Nephron progenitor cell (in vitro differentiated cells): ENCODE measurements around the gene ZBED3.

Source experiments
- DNase-seq: peaks from one replicate; pipeline ENCODE4 v3.0.0; 2021
- H3K27ac Mint-ChIP-seq: 2 replicates; pipeline ENCODE4 v1.8.0; 2021; ENCODE audit warnings: mild to moderate bottlenecking, moderate library complexity, mixed read lengths
- H3K27me3 Mint-ChIP-seq: 2 replicates; pipeline ENCODE4 v1.8.0; 2021; ENCODE audit warnings: mild to moderate bottlenecking, low read depth, mixed read lengths; ENCODE audit not compliant: poor library complexity
- H3K36me3 Mint-ChIP-seq: 2 replicates; pipeline ENCODE4 v1.8.0; 2021; ENCODE audit warnings: low read depth, mixed read lengths
- H3K4me1 Mint-ChIP-seq: 2 replicates; pipeline ENCODE4 v1.8.0; 2021; ENCODE audit warnings: mixed read lengths
- H3K4me3 Mint-ChIP-seq: 2 replicates; pipeline ENCODE4 v1.8.0; 2021; ENCODE audit warnings: mild to moderate bottlenecking, moderate library complexity, mixed read lengths
- H3K9me3 Mint-ChIP-seq: 2 replicates; pipeline ENCODE4 v1.8.0; 2021; ENCODE audit warnings: mild to moderate bottlenecking, moderate library complexity, mixed read lengths
- CTCF ChIP-seq: fragments of 200-600 bp; sonication (generic); IDR thresholded peaks from 2 replicates; pipeline ENCODE4 v1.5.0; 2021; ENCODE audit warnings: antibody characterized with exemption

ZBED3 gene

GRCh38 chr5:77103457-77103856, 16.4 kb upstream of the ZBED3 start:
- Mint-ChIP-seq H3K27me3 (no peaks in the 10 kb centered on the region), H3K9me3 (peaks cover 25% of the 10 kb centered on the region), H3K4me1 (no peaks in the 10 kb centered on the region), H3K4me3 (no peak overlapping the region), H3K27ac (no peak overlapping the region), H3K36me3 (peaks cover 68% of the 10 kb centered on the region)
- TF ChIP-seq CTCF: no peak
- no peak for DNase-seq

- H3K4me1 Mint-ChIP-seq: no peaks in the 10 kb centered on the region
- peaks cover 68% of the 10 kb centered on the region for H3K36me3 Mint-ChIP-seq
- DNase-seq: no peak
- peaks cover 25% of the 10 kb centered on the region for H3K9me3 Mint-ChIP-seq
- H3K27ac Mint-ChIP-seq: no peak overlapping the region
- H3K4me3 Mint-ChIP-seq: no peak overlapping the region
- no peaks in the 10 kb centered on the region for H3K27me3 Mint-ChIP-seq
- no peak for TF ChIP-seq CTCF
These were observed 15.5 kb upstream of the ZBED3 start for GRCh38 chr5:77102549-77102948.

- no peak for DNase-seq
These were observed 14.2 kb upstream of the ZBED3 start for GRCh38 chr5:77101298-77101697.

GRCh38 chr5:77095189-77095588, 8.1 kb upstream of the ZBED3 start:
- Mint-ChIP-seq H3K36me3 (peaks cover 60% of the 10 kb centered on the region), H3K27ac (no peak overlapping the region), H3K27me3 (peaks cover 3% of the 10 kb centered on the region), H3K9me3 (peaks cover 7% of the 10 kb centered on the region), H3K4me3 (no peak overlapping the region), H3K4me1 (no peaks in the 10 kb centered on the region)
- no peak for TF ChIP-seq CTCF
- DNase-seq: no peak

More at GRCh38 chr5:77101298-77101697, 14.2 kb upstream of the ZBED3 start:
- no peaks in the 10 kb centered on the region for H3K4me1 Mint-ChIP-seq
- H3K27ac Mint-ChIP-seq: no peak overlapping the region
- peaks cover 14% of the 10 kb centered on the region for H3K9me3 Mint-ChIP-seq
- no peak overlapping the region for H3K4me3 Mint-ChIP-seq
- no peak for TF ChIP-seq CTCF
- H3K27me3 Mint-ChIP-seq: no peaks in the 10 kb centered on the region
- H3K36me3 Mint-ChIP-seq: peaks cover 55% of the 10 kb centered on the region

- TF ChIP-seq CTCF: no peak
- no peak for DNase-seq
- peaks cover 42% of the 10 kb centered on the region for H3K4me1 Mint-ChIP-seq
- H3K27ac Mint-ChIP-seq: peak overlapping the region; percentile 97
- H3K4me3 Mint-ChIP-seq: peak overlapping the region; percentile 96
- peaks cover 34% of the 10 kb centered on the region for H3K9me3 Mint-ChIP-seq
- peaks cover 59% of the 10 kb centered on the region for H3K36me3 Mint-ChIP-seq
- no peaks in the 10 kb centered on the region for H3K27me3 Mint-ChIP-seq
These were observed 588 bp upstream of the ZBED3 start for GRCh38 chr5:77087484-77088261.

- TF ChIP-seq CTCF: no peak
- Mint-ChIP-seq H3K27me3 (no peaks in the 10 kb centered on the region), H3K9me3 (peaks cover 34% of the 10 kb centered on the region), H3K4me3 (peak overlapping the region; percentile 96), H3K36me3 (peaks cover 63% of the 10 kb centered on the region), H3K27ac (peak overlapping the region; percentile 99), H3K4me1 (peaks cover 42% of the 10 kb centered on the region)
- DNase-seq: no peak
These were observed 757 bp downstream of the ZBED3 start for GRCh38 chr5:77086368-77086688.
